ENCODE data around the gene GATAD2A.

GATAD2A gene

GRCh38 chr19:19491321-19492025, 86.0 kb downstream of the GATAD2A start:
- no peak for TF ChIP-seq CTCF (IDR thresholded peaks at IDR 0.05; ENCODE audit: insufficient read depth, low read depth, low read length, missing control alignments)
- no peak for DNase-seq (ENCODE audit: low read depth)
- H3K4me3 ChIP-seq (ENCODE audit: low read depth, low read length), result no peak overlapping the region

GRCh38 chr19:19492026-19492610, 86.6 kb downstream of the GATAD2A start:
- no peak for DNase-seq (ENCODE audit: low read depth)
- no peak for TF ChIP-seq CTCF (IDR thresholded peaks at IDR 0.05; ENCODE audit: insufficient read depth, low read depth, low read length, missing control alignments)
- no peak overlapping the region for H3K4me3 ChIP-seq (ENCODE audit: low read depth, low read length)

- no peak overlapping the region for H3K4me3 ChIP-seq (ENCODE audit: low read depth, low read length)
- DNase-seq (ENCODE audit: low read depth), result no peak
- TF ChIP-seq CTCF (IDR thresholded peaks at IDR 0.05; ENCODE audit: insufficient read depth, low read depth, low read length, missing control alignments), result no peak
Observed at GRCh38 chr19:19493841-19494546, 88.5 kb downstream of the GATAD2A start.

GRCh38 chr19:19495614-19496603, 90.4 kb downstream of the GATAD2A start:
- DNase-seq (ENCODE audit: low read depth), result no peak
- TF ChIP-seq CTCF (IDR thresholded peaks at IDR 0.05; ENCODE audit: insufficient read depth, low read depth, low read length, missing control alignments), result no peak
- H3K4me3 ChIP-seq (ENCODE audit: low read depth, low read length), result no peak overlapping the region

- no peak overlapping the region for H3K4me3 ChIP-seq (ENCODE audit: low read depth, low read length)
- no peak for TF ChIP-seq CTCF (IDR thresholded peaks at IDR 0.05; ENCODE audit: insufficient read depth, low read depth, low read length, missing control alignments)
- DNase-seq (ENCODE audit: low read depth), result no peak
Observed at GRCh38 chr19:19498255-19498991, 92.9 kb downstream of the GATAD2A start.
